Hematopoietic multipotent progenitor cell treated with erythropoietin and hydrocortisone succinate and interleukin-3 and kit ligand, for 17 days (in vitro differentiated cells): ENCODE data around the gene MND1.
"Not testable (repeated sequence)": the region's sequence is repeated elsewhere in the genome, so short reads cannot be mapped to it uniquely, and the experiment has no call there.

Experiments used
- DNase-seq: peaks from one replicate; pipeline ENCODE4 v3.0.0-alpha.2; 2015; ENCODE audit warnings: low spot score

Gene MND1

DNA sequence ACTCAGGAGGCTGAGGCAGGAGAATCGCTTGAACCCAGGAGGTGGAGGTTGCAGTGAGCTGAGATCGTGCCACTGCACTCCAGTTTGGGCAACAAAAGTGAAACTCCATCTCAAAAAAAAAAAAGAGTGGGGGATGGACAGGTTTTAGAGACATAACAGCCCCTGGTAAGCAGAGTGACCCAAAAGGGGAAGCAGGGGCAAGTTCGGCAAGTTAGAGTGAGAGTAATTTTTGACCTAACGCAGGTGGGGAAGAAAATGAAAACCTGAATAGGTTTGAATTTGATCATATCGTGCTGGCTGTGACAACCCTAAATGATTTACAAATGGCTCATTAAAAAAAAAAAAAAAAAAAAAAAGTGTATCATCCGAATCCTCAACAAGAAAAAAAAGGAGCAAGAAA is 96.0 kb downstream of the MND1 start:
- DNase-seq: no peak

- no peak for DNase-seq
Measured at GRCh38 chr4:153447175-153447905, 102.9 kb downstream of the MND1 start.

DNA sequence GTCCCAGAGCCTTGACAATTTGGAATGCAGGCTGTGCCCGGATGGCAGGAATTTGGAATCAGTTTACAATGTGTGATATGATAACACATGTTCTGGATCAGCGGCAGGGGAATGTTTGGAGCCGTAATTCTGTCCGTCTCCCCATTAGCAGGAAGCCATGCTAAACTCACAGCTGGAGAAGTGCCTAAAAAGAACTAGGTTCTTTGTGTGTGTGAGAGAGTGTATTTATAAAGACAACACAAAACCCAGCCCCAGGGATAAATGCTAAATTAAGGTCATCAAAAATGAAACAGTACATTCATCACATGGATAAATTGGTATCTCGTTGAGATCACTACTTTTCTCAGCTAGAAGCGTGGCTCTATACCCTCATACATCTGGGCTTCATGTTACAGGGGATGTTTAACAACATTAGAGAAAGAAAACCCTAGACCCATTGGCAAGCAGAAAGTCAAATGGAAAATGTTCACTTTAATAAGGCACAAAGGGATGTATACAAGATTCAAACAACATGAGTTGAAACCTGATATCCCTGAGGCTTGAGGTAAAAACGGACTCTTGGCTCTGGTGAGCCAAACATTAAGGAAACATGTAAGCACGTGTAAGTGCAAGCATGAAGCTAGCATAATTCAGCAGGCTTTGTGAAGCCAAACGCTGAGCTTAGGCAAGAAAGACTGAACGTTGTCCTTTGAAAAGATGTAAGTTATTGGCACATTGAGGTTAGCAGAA is 103.7 kb downstream of the MND1 start:
- DNase-seq: no peak

DNA sequence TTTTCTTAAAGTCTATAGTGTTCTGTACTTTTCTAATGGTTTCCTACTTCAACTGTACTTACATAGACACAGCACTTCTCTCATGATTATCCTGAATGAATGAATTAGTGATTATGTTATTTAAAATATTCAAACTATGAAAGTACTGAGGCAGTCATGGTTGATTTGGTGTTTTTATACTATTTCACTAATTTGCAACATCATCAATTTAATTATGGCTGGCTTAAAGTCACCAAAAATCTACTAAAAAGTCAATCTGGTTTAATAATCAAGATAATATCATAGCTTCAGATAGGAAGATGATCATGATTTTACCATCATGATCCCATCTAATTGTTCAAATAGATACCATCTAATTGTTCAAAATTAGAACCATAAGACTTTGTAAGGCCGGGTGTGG is 104.8 kb downstream of the MND1 start:
- no peak for DNase-seq

- DNase-seq: no peak
Measured at GRCh38 chr4:153450544-153450917, 106.0 kb downstream of the MND1 start.

DNA sequence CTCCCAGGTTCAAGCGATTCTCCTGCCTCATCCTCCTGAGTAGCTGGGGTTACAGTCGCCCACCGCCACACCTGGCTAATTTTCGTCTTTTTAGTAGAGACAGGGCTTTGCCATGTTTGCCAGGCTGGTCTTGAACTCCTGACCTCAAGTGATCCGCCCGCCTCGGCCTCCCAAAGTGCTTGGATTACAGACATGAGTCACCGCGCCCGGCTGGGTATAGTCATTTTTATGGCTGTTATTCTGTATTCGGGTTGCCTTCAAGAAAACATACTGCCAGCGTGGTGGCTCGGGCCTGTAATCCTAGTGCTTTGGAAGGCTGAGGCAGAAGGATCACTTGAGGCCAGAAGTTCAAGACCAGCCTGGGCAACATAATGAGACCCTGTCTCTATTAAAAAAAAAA is 106.7 kb downstream of the MND1 start:
- not testable (repeated sequence) for DNase-seq

- no peak for DNase-seq
Measured at GRCh38 chr4:153451911-153452657, 107.6 kb downstream of the MND1 start.

DNA sequence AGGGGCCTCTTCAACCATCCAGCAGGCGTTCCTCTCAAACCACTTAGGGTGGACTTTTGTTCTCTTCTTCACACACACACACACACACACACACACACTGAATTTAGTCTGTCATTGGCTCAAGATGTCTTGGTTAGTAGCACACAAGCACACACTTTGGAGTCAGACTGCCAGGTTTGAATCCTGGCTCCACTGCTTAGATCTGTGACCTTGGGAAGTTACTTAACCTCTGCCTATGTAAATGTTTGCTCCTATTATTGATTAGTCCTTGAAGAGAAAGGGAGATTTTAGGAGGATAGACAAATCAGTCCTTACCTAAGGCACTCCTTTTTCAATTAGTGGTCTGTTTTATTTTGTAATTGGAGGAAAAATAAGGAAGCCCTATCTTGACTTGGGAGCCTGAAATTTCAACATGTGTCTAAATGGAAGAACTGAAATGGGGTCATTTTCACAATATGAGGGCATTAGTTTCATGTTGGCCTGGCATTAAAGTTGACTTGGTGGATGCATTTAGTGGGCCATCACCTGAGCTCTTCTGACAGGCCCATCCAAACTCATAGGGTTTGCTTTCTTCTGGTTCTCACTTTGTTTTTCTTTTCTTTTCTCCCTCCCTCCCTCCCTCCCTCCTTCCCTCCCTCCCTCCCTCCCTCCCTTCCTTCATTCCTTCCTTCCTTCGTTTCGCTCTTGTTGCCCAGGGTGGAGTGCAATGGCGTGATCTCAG is 108.3 kb downstream of the MND1 start:
- DNase-seq: no peak

GRCh38 chr4:153453402-153453801 is 108.9 kb downstream of the MND1 start:
- DNase-seq: no peak

DNA sequence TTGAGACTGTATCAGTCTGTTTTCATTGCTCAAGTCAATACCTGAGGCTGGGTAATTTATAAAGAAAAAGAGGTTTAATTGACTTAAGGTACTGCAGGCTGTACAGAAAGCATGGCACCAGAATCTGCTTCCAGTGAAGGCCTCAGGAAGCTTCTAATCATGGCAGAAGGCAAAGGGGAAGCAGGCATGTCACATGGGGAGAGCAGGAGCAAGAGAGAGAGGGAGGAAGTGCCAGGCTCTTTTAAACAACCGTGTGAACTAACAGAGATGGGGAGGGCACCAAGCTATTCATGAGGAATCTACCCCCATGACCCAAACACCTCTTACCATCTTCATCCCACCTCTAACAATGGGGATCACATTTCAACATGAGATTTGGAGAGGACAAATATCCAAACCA is 114.5 kb downstream of the MND1 start:
- DNase-seq: no peak

DNA sequence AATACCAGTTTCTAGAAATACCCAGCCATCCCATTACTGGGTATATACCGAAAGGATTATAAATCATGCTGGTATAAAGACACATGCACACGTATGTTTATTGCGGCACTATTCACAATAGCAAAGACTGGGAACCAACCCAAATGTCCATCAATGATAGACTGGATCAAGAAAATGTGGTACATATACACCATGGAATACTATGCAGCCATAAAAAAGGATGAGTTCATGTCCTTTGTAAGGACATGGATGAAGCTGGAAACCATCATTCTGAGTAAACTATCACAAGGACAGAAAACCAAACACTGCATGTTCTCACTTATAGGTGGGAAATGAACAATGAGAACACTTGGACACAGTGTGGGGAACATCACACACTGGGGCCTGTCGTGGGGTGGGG is 117.1 kb downstream of the MND1 start:
- not testable (repeated sequence) for DNase-seq

- DNase-seq: peak; percentile 89
Measured at GRCh38 chr4:153464068-153464467, 119.6 kb downstream of the MND1 start.
